ENCODE data around the gene SELENOH.
"Not testable (repeated sequence)": the region's sequence is repeated elsewhere in the genome, so short reads cannot be mapped to it uniquely, and the experiment has no call there.

Gene SELENOH, protein sequence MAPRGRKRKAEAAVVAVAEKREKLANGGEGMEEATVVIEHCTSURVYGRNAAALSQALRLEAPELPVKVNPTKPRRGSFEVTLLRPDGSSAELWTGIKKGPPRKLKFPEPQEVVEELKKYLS
- 12.9 to 15.2 reads per million in 2 donors for total RNA-seq

DNA sequence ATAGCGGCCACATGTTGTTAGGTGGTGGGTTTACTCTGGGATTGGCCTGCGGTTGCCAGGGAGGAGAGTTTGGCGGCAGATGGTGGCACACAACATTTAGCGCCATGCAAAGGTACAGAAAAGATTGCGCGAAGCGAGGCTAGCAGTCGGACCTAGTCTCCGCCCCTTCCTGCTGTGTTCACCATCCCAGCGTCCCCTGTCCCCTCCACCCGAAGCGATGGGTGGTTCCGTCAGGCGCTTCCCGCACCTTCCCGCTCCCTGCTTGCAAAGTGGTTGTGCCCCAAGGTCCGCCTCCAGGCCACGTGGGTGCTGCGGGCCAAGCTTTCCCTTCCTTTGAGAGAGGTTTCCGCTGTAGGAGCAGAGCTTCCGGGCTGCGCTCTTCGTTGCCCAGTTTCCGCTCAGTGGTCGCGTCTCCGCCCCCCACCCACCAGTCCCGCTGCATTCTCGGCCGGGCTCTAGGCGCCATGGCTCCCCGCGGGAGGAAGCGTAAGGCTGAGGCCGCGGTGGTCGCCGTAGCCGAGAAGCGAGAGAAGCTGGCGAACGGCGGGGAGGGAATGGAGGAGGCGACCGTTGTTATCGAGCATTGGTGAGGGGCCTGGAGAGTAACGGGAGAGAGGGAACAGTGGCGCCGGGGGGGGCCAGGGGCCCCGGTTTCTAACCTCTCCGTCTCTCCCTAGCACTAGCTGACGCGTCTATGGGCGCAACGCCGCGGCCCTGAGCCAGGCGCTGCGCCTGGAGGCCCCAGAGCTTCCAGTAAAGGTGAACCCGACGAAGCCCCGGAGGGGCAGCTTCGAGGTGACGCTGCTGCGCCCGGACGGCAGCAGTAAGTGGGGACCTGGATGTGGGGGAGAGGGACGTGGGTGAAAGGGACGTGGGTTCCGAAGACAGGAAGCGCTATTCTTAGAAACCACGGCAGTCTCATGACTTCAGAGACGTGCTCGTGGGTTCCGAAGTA, at the start of gene SELENOH:
Gene SELENOH (plus strand): TSS at position 360 of the 955 bp plus-strand sequence. CDS start 105 bp downstream, at position 465.
- DNase-seq = peak; percentile 78

DNA sequence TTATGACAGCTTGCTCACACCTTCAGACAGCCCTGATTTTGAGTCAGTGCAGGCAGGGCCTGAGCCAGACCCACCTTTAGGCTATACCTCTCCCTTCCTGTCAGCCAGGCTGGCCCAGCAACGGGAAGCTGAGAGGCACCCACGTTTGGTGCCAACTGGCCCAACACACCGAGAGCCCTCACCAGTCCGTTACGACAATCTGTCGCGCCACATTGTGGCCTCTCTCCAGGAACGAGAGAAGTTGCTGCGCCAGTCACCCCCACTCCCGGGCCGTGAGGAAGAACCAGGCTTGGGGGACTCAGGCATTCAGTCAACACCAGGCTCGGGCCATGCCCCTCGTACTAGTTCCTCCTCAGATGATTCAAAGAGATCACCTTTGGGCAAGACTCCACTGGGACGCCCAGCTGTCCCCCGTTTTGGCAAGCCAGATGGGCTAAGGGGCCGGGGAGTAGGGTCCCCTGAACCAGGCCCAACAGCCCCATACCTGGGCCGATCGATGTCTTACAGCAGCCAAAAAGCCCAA, 42.4 kb upstream of the SELENOH start:
- no peak for DNase-seq

DNA sequence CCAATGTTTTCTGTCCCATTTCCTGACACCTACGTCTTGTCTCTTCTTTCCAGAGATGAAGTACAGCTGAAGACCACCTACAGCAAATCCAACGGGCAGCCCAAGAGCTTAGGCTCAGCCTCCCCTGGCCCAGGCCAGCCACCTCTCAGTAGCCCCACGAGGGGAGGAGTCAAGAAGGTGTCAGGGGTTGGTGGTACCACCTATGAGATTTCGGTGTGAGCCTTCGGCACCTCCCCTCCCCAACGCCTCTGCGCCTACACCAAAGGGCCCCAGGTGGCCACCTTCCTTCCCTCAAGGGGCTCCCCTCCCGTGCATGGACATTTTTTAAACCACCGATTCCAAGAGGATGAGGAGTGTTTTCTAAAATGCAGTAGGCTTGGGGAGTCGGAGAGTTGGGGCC, 41.5 kb upstream of the SELENOH start:
- no peak for DNase-seq

DNA sequence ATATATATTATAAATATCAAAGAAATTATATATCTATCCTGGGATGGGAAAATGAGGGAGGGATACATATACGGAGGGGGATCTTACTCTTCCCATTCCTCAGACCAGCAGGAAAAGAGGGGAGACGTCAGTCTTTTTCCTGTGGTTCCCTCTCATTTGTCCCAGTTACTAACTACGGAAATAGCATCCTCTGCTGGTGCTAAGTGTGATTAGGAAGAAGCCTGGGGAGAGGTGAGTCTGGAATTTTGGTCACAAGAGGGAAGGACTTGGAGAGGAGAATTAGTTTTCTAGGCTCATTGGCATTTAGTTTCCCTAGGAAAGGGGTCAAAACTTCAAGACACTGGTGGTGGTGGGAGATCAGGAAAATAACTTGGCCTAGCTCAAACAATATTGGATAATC, 40.9 kb upstream of the SELENOH start:
- no peak for DNase-seq

DNA sequence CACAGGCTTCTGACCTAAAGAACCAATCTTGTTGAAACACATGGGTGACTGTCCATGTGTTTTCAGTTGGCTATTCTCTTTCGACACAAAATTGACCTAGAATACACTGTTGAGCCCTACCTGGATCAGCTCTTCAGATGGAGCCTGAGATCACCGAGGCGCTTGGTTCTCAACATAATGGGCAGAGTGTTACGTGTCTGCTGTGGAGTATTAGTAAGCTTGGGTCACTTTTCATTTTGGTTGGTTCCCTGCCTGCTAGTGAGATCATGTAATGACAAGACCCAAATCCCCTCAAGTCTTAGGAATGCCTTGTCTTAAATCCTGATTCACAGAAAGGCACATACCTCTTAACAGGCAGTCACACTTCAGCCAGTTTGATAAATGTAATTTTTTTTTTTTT, 38.0 kb upstream of the SELENOH start:
- no peak for DNase-seq

DNA sequence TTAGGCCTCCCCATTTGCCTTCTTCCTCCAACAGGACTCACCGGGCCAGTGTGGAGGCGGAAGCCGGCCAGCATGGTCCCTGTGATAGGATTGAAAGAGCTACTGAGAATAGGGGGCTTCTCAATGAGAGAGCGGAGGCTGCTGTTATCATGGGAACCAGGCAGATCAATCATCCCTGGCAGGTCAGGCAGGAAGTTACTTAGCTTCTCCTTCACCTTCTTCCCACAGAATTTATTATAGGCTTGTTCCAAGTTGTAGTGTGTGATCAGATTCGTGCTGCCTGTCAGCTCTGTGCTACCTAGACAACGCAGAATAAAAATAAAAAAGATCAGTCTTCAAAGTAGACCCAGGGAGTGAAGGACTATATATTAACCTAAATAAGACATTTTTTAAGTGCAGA, 36.4 kb upstream of the SELENOH start:
- no peak for DNase-seq

DNA sequence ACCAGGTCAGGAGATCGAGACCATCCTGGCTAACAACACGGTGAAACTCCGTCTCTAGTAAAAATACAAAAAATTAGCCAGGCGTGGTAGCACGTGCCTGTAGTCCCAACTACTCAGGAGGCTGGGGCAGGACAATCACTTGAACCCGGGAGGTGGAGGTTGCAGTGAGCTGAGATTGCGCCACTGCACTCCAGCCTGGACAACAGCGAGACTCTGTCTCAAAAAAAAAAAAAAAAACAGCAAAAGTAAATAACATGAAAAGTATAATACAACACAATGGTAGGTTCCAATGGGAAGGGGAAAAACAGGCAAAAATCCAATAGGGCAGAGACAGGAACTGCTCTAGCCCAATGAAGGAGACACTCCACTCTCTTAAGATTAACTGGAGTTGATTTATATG, 35.9 kb upstream of the SELENOH start:
- DNase-seq = not testable (repeated sequence)

DNA sequence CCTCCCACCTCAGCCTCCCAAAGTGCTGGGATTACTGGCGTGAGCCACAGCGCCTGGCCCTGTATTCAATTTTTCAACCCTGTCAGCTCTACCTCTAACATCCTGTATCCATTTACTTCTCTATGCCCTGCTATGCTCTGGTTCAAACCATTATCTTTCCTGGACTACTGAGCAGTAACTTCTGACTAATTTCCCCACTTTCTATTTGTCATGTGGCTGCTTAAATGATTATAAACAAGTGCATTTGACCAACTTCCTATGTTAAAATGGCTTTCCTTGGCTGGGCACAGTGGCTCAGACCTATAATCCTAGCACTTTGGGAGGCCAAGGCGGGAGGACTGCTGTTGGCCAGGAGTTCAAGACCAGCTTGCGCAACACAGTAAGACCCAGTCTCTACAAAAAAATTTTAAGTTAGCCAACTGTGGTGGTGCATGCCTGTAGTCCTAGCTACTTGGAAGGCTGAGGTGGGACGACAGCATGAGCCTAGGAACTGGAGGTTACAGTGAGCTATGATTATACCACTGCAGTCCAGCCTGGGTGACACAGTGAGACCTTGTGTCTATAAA, 31.4 kb upstream of the SELENOH start:
- no peak for DNase-seq

DNA sequence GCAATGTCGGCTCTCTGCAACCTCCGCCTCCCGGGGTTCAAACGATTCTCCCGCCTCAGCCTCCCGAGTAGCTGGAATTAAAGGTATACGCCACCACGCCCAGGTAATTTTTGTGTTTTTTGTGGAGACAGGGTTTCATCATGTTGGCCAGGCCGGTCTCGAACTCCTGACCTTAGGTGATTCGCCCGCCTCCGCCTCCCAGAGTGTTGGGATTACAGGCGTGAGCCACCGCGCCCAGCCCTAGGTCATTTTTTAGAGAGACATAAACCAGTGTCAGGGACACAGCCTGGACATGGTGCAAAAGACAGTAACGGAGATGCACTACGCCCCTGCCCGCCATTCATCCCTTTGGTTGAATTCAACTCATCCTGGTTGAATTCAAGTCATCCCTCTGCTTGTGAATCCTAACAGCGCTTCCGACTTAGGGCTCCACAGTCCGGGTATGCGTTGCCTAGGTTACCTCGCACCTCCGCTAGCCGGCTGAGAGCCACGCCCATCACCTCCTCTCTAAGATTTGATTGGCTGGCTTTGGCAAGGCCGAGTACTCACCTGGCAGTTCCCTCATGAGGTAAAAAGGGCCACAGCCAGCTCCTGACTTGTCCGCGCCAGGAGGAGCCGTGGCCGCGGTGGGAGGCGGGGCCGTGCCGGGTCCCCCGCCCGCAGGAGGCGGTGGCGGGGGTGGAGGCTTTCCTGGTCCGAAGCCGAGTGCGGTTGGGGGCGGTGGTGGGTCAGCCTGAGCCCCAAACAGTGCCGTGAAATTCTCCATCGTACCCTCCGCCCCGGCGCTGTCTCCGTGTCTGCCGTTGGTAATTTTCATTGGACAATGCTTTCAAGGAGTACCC, 29.7 kb upstream of the SELENOH start, which contains the start of gene MED19:
Gene MED19 (minus strand): TSS at position 802 of the 842 bp plus-strand sequence. CDS start 36 bp downstream, at position 766.
- peak; percentile 47 for DNase-seq

DNA sequence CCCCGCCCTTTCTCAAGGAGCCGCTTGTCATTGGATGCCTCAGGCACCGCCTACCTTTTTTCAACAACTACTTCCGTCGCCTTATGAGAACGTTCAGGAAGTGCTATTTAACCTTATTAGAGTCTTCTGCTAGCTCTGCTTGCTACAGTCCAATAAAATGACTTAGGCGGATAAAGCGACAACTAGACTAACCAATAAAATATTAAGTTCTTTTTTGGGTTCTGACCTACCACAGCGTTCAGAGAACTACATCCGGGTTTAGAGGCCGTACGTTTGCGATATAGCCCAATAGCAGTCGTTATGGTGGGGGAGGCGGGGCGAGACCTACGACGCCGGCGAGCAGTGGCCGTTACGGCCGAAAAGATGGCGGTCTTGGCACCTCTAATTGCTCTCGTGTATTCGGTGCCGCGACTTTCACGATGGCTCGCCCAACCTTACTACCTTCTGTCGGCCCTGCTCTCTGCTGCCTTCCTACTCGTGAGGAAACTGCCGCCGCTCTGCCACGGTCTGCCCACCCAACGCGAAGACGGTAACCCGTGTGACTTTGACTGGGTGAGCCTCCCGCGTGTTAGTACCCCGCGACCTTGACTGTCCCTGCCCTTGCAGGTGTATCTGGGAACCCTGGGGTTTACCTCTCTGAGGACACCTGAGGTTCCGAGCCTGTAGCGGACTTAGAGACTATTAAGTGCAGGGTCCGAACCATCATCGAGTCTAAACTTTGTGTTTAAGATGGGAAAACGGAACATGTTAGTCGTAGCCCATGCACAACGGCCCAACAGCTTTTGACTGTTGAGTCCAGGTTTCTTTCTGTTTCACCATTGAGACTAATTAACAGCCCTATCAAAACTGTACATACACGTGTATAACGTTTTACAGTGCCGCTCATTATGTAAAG, 28.8 kb upstream of the SELENOH start, which contains the start of gene TMX2:
Gene TMX2 (plus strand): TSS at position 338 of the 895 bp plus-strand sequence. CDS start 26 bp downstream, at position 364.
- peak; percentile 60 for DNase-seq

DNA sequence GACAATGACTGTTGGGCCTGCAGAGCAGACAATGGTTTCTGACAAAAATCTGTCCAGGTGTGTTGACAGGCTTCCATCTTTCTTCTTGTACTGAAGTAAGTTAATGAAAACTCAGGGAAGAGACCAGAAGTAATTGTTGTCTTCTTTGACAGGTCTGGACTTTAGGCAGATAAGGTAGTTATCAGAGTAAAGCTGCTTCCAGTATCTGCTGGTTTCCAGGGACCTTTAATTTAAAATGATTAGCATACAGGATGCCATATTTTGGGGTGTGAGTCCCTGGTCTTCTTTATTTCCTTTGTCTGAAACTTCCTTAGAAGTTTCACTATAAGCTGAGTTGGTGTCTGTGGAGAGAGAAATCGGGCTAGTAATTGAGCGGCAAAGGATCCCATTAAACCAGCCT, 27.5 kb upstream of the SELENOH start:
- DNase-seq = no peak

DNA sequence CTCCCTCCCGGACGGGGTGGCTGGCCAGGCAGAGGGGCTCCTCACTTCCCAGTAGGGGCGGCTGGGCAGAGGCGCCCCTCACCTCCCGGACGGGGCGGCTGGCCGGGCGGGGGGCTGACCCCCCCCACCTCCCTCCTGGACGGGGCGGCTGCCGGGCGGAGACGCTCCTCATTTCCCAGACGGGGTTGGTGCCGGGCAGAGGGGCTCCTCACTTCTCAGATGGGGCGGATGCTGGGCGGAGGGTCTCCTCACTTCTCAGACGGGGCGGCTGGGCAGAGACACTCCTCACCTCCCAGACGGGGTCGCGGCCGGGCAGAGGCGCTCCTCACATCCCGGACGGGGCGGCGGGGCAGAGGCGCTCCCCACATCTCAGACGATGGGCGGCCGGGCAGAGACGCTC, 24.6 kb upstream of the SELENOH start:
- not testable (repeated sequence) for DNase-seq

DNA sequence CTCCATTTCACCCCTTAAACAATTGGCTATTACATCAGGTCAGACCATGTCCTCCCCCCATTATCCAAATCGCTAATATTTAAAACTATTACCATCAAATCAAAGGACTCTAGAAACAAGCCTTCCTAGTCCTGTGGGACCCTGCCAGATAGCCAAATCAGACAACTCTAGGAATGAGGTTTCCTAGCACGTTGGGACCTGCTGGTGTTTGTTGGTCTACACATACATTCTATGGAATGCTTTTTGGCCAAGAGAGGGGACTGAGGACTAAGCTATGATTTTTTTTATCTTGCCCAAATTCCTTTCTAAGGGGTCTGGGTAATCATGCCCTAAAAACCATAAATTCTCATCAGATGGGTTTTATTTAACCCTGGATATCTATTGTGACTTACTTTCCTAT, 14.1 kb upstream of the SELENOH start:
- no peak for DNase-seq

DNA sequence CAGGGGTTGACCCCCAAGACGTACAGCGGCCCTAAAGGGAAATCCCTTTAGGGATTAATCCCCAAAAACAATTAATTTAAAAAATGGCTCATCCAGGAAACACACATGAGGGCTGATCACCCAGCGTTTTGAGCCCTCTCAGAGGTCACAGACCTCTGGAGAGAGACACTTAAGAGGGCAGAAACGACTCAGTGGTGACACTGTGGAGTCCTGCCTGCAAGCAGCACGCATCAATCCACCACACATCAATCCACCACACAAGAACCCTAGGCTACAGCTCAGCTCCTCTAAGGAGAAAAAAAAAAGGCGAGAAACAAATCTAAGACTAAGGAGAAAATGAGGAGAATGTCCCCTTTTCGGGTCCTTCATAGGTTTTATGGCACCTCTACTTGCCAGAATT, 12.5 kb upstream of the SELENOH start:
- no peak for DNase-seq

DNA sequence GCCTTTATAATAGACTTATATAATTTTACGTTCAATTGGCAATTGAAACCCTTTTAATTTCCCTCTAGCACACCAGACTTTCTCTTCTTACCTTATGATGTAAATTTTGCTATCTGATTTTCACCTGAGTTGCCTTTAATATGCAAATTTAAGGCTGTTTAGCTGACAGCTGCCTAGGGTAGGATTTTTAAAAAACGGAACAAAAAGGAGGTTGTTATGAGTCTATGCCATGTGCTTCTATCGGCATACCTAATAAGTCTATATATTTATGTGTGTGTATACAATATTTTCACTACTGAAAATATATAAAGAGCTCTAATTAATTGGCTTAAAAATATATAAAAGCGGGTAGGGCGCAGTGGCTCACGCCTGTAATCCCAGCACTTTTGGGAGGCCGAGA, 11.8 kb upstream of the SELENOH start:
- no peak for DNase-seq

DNA sequence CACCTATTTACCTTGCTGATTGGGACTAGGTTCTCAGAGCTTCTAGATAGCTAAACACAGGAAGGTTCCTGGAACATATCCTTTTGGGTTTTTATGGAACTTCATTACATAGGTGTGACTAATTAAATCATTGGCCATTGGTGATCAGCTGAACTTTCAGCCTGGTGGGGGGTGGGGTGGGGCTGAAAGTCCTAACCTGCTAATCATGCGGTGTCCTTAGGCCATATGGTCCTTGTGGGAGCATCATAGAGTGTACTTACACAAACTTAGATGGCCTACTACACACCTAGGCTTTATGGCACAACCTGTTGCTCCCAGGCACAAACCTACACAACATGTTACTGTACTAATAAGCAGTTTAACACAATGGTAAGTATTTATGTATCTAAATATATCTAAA, 8.6 kb upstream of the SELENOH start:
- DNase-seq = no peak

DNA sequence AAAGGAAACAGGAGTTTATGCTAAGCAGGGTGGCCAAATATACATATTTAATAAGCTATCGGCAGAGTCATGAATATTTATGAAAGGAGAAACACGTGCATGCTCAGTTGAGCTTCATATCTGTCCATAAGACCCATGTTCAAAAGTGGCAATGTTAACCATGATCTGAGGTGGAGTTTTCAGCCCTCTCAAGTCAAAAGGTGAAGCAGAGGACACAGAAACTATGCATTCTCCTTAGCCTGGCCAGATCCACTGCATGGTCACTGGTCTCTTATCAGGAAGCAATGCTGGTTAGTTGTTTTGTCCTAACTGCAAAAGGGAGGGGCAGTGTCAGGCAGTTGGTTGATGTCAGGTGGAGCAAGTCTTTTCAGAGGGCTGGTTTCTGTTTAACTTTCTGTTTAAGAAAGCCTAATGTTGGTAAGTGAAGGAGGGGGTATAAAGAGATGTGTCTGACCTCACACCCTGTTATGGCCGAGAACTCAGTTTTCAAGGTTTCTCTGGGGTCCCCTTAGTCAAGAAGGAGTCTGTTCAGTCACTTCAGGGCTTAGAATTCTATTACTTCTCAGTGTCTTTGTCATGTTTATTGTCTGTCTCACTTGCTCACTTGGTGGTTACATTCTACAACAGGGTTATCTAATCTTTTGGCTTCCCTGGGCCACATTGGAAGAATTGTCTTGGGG, 5.5 kb upstream of the SELENOH start:
- no peak for DNase-seq

DNA sequence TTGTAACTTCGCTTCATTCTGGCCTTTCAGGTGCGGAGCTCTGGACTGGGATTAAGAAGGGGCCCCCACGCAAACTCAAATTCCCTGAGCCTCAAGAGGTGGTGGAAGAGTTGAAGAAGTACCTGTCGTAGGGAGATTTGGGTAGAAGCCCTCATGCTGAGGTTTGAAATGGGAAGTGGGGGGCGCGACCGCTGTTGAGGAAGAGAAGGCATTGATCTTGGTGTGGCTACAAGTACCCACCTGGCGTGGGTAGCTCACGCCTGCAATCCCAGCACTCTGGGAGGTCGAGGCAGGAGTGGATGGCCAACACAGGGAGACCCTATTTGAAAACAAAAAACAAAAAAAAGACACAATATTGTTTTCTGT, 779 bp downstream of the SELENOH start:
- DNase-seq = no peak

DNA sequence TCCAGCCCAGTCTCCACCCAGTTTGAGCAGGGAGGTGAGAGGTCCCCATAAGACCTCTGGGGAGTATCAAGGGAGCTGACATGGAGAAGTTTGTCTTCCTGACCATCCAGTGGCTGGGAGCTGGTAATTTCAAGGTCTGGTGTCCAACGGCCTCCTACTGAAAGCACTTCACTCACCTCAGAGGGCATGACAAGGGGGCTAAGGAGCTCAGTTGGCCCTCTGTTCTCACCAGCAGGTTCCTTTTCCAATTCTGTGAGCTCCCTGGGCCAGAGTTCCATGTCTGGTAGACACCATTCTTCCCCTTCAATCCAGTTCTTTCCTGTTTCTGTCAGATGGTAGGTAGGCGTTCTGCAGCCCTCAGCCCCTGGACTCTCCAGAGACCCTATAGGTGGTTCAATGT, 3.1 kb downstream of the SELENOH start:
- no peak for DNase-seq

DNA sequence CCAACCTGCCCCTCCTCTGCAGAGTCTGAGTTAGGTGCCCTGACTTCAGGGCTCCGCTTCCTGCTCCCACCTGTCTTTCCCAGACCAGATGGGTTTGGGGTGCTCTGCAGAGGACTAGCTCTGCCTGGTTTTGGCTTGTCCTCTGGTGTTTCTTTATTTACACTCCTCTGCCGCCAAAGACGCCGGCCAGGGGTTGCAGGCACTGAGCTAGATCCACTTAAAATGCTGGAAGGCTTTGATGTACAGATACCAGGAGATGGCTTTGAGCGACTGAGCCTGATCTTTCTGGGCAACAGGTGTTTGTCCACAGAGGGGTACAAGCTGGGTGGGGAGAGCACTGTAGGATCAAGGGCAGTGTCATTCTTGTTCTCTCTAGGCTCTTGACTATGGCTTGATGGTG, 3.9 kb downstream of the SELENOH start:
- no peak for DNase-seq

DNA sequence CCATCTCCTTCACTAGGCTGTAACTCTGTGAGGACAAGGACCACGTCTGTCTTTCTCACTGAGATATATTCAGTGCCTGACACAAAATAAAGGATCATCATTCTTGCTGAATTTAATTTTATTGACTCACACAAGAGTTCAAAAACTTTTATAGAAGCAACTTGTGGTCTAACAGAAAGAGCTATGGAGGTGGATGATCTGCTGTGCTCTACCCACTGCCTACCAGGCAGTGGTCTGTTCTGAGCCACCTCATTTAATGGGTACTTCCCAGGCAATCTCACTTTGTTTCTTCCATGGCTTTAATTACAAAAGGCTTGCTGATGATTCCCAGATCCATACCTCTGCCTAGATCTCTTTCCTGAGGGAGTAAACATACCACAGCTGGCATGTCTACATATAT, 5.6 kb downstream of the SELENOH start:
- no peak for DNase-seq

Measured in activated gamma-delta T cell (primary cell).